Parathyroid adenoma (tissue), 2 donors: ENCODE measurements around the gene HCK.

Experiments
- H2AFZ ChIP-seq: fragments of 300-600 bp; sonication (generic); one replicate; pipeline ENCODE4 v1.7.0; 2017; ENCODE audit warnings: antibody characterized with exemption, mild to moderate bottlenecking
- H3K27ac ChIP-seq: fragments of 300-600 bp; sonication (generic); one replicate; pipeline ENCODE4 v1.7.0; 2017
- H3K27me3 ChIP-seq: fragments of 300-600 bp; sonication (generic); one replicate; pipeline ENCODE4 v1.7.0; 2017; ENCODE audit warnings: low read length; ENCODE audit not compliant: control insufficient read depth, insufficient read depth
- H3K36me3 ChIP-seq: fragments of 300-600 bp; sonication (generic); one replicate; pipeline ENCODE4 v1.7.0; 2017; ENCODE audit warnings: low read length; ENCODE audit not compliant: control insufficient read depth, insufficient read depth
- H3K4me1 ChIP-seq: fragments of 300-600 bp; sonication (generic); one replicate; pipeline ENCODE4 v1.7.0; 2017; ENCODE audit warnings: control low read depth
- H3K4me2 ChIP-seq: fragments of 300-600 bp; sonication (generic); one replicate; pipeline ENCODE4 v1.7.0; 2017; ENCODE audit warnings: low read length
- H3K4me3 ChIP-seq: fragments of 300-600 bp; sonication (generic); one replicate; pipeline ENCODE4 v1.7.0; 2017; ENCODE audit warnings: low read depth, low read length
- H3K79me2 ChIP-seq: fragments of 300-600 bp; sonication (generic); one replicate; pipeline ENCODE4 v1.7.0; 2017; ENCODE audit warnings: control low read depth
- H3K9ac ChIP-seq: fragments of 300-600 bp; sonication (generic); one replicate; pipeline ENCODE4 v1.7.0; 2017; ENCODE audit warnings: mild to moderate bottlenecking
- H3K9me3 ChIP-seq: fragments of 300-600 bp; sonication (generic); one replicate; pipeline ENCODE4 v1.7.0; 2017; ENCODE audit warnings: low read length; ENCODE audit not compliant: control insufficient read depth
- CTCF ChIP-seq: fragments of 300-600 bp; sonication (generic); IDR thresholded peaks from one replicate; pipeline ENCODE4 v1.7.0; 2017; ENCODE audit warnings: antibody characterized with exemption, mild to moderate bottlenecking
- donor health status: primary hyperparathyroidism.

The HCK gene

GRCh38 chr20:32010666-32011065 is 41.4 kb upstream of the HCK start:
- no peak for TF ChIP-seq CTCF
- no peaks in the 10 kb centered on the region for H3K27me3 ChIP-seq
- peak overlapping the region; percentile 17 for H3K27ac ChIP-seq
- peak overlapping the region; percentile 33 for H3K4me3 ChIP-seq
- H3K9me3 ChIP-seq = no peaks in the 10 kb centered on the region
- H2AFZ ChIP-seq = no peak overlapping the region
- H3K4me2 ChIP-seq = no peak overlapping the region
- no peaks in the 10 kb centered on the region for H3K4me1 ChIP-seq
- H3K9ac ChIP-seq = no peak overlapping the region
- no peaks in the 10 kb centered on the region for H3K79me2 ChIP-seq
- H3K36me3 ChIP-seq = no peaks in the 10 kb centered on the region

GRCh38 chr20:32012159-32012688 is 39.8 kb upstream of the HCK start:
- Histone ChIP-seq H3K9me3 (no peaks in the 10 kb centered on the region), H3K27ac (no peak overlapping the region), H3K9ac (no peak overlapping the region), H3K4me3 (no peak overlapping the region), H3K79me2 (no peaks in the 10 kb centered on the region), H3K4me1 (no peaks in the 10 kb centered on the region), H3K4me2 (no peak overlapping the region), H3K36me3 (no peaks in the 10 kb centered on the region), H3K27me3 (no peaks in the 10 kb centered on the region), H2AFZ (no peak overlapping the region)
- no peak for TF ChIP-seq CTCF

GRCh38 chr20:32013326-32013725 is 38.7 kb upstream of the HCK start:
- no peak overlapping the region for H3K4me3 ChIP-seq
- H3K9me3 ChIP-seq = no peaks in the 10 kb centered on the region
- H3K4me2 ChIP-seq = no peak overlapping the region
- TF ChIP-seq CTCF = no peak
- no peak overlapping the region for H3K9ac ChIP-seq
- no peaks in the 10 kb centered on the region for H3K36me3 ChIP-seq
- no peaks in the 10 kb centered on the region for H3K79me2 ChIP-seq
- H3K27me3 ChIP-seq = no peaks in the 10 kb centered on the region
- no peak overlapping the region for H2AFZ ChIP-seq
- H3K27ac ChIP-seq = no peak overlapping the region
- H3K4me1 ChIP-seq = peaks cover 3% of the 10 kb centered on the region

- no peaks in the 10 kb centered on the region for H3K9me3 ChIP-seq
- no peak overlapping the region for H3K4me3 ChIP-seq
- peak overlapping the region; percentile 5 for H3K27ac ChIP-seq
- TF ChIP-seq CTCF = peak; percentile 39
- H2AFZ ChIP-seq = peak overlapping the region; percentile 81
- no peaks in the 10 kb centered on the region for H3K27me3 ChIP-seq
- H3K9ac ChIP-seq = no peak overlapping the region
- peaks cover 7% of the 10 kb centered on the region for H3K4me1 ChIP-seq
- no peaks in the 10 kb centered on the region for H3K79me2 ChIP-seq
- H3K4me2 ChIP-seq = peak overlapping the region; percentile 13
- H3K36me3 ChIP-seq = no peaks in the 10 kb centered on the region
Observed at GRCh38 chr20:32017711-32018251, 34.3 kb upstream of the HCK start.
